Measurements from ENCODE around the gene KLF16.

KLF16 gene

DNA sequence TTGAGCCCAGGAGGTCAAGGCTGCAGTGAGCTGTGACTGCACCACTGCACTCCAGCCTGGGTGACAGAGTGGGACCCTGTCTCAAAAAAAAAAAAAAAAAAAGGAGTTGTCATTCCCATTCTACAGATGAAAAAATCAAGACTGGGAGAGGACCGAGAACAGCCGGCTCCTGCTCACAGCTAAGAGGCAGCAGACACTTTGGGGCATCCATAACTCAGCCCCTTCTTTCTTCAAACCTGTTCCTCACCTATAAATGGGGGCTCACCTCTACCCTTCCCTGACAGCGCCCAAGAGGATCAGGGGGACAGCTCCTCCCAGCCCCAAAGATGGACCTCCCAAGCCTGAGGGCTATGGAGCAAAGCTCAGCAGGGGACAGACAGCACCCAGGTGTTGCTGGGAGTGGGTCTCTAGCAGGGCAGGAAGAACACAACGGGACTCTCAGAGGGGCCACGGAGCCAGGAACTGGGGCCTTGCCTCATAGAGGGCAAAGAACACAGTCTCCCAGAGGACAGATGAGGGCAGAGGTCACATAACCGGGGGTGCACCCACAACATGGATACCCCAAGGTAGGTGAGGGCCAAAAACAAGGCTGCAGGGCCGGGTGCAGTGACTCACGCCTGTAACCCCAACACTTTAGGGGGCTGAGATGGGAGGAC lies 3.4 kb upstream of the KLF16 start:
- DNase-seq = no peak

DNA sequence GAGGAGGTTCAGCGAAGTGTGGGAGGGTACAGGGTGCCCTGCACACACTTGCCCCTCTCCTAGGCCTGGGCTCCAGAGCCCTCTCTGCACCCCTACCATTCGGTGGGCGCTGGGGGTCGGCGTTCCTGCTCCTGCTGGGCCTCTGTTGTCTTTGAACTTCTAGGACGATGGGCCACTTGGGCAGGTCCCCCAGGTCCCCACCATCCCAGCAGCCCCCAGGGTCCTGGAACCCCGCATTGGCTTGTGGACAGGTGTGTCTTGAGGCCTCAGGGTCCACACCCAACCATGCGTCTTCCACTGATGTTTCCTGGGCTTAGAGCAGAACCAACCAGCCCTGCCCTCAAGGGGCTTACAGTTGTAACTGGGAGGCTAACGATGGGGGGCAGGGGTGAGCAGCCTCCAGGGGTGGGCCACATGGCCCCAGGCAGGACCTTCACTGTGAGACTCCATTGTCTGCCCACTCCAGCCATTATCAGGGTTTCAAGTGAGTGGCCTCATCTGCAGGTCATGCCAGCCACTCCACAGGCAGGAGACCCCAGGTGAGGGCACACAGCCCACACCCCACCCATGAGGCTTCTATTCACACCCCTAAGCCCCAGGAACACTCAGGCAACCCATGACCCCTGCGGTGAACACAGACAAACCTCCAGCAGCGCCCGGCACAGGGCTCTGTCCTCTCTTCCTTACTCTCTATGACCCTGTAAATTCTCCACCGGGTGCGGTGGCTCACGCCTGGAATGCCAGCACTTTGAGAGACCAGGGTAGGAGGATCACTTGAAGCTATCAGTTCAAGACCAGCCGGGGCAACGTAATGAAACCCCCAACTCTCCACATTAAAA lies 2.0 kb upstream of the KLF16 start:
- DNase-seq = no peak

DNA sequence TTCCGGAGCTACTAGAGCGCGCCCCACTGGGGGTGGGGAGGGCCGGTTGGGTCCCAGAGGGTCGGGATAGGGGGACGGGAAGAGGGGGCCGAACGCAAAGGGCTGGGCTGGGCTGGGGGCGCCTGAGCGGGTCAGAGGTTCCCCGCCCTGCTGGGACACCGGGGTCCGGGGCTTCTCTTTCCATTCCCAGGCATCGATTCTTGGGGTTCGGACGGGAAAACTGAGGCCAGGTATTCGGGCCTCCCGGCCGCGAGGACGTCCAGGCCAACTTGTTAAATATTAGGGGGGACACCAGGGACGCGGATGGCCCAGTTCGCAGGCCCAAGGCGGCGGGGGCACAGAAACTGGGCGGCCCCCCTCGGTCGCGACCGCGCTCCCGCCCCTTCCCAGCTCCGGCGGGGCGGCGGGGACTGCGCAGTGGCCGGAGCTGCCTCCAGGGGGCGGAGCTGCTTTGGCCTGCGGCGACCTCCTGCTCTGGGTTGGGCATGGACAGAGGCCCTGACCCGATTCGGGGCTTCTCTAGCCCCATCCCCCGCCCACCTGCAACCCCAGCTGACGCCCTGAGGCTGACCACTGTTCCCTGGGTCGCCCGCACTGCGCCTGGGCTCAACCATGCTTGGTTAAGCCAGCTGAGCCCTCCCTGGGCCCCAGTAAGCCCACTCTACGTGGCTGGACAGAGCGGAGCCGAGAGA lies 1.2 kb upstream of the KLF16 start:
- peak; percentile 50 for DNase-seq

- DNase-seq = peak; percentile 88
Measured at GRCh38 chr19:1863638-1864479, 480 bp upstream of the KLF16 start.

DNA sequence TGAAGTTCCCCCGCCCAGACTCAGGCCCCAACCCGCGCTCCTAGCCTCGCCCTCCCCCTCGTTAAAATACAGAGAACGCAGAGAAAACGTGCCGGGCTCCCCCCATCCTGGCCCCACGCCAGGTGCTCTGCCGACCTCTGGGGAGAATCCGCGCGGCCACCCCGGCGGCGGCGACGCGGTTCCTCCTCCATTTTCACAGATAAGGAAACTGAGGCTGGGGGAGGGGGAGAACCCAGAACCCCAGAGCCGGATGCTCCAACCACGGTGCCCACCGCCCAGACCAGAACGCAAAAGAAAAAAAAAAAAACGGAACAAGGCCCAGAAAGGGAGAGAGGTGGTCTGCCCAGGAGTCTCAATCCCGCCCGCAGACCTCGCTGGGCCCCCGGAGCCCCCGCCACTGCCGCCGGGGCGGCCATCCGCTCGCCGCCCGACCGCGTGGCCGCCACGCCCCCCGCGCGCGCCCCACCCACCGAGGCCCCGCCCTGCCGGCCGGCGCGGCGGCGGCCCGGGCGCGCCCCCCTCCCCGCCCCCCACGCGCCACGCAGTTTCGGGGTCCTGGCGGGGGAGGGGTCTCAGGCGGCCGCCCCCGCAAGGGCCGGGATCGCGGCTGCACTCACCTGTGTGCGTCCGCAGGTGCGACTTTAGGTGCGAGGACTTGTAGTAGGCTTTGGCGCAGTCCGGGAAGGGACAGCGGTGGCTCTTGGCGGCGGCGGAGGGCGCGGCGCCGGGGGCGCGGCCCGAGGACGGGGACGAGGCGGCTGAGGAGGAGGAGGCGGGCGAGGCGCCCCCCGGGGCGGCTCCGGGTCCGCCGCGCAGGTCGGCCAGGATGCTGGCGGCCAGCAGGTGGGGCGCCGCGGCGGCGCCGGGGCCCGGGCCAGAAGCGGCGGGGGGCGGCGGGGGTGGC lies 703 bp downstream of the KLF16 start:
- DNase-seq = peak; percentile 59

DNA sequence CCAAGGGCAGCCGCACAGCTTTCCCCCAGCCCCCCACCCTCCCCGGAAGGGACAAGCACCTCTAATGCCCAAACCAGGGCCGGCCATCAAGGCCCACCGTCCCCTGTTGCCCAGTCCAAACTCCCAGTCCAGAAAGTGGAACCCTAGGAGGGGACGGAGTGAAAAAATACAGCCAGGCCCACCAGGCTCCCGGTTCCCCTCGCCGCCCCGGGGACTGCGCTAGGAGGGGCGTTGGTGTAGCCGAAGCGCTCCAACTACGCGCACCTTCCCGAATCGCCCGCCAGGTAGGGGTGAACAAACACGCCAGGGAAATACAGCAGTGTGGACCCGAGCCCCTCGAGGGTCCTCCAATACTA lies 1.3 kb downstream of the KLF16 start:
- DNase-seq = no peak

DNA sequence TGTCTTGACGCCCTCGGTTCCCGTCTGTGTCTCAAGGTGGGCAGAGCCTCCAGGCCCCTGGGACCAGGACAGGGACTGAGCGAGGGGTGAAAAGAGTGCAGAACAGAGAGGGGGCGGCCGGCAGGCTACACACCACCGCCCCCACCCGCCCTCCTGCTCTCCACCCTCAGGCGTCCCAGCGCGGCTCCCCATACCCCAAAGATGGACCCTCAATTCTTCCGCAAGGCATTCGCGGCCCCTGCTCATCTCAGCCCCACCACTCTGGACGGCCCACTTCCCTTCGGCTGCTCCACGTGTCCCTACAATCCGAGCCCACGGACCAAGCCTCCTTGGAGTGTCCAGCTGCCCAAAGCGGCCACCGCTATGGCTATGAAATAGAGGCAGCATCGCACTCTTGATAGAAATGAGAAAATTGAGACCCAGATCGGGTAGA lies 1.8 kb downstream of the KLF16 start:
- DNase-seq = no peak

DNA sequence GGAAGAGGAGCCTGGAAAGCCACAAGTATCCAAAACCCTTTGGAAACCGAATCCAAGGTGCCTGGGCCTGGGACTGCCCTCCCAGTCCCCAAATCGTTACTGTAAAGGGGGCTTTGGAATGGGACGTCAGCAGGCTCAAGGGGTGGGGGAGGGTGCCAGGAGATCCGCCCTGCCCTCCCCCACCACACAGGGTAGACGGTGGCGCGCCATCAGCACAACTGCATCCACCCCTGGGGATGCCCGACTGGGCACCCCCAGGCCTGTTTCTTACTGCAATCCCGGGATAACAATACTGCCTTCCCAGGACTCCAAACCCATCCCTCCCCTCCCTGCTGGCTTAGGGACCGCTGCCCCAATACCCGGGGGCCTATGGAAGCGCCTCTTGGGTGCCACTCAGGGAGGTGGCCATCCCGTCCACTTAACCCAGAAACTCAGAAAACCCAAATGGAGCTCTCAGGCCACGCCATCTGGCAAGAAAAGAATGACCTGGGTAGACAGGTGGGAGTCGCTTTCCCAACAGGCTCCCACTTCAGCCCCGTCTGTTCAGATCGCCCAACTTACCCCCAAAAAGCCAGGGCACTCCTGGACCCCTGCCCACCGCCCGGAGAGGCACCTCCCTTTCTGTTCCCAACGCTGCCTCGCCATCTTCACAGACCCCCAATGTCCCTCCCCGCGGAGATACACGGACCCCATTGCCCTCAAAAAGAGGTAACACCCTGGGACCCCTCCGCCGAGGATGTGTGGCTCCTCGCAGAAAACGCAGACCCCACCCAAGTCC lies 2.4 kb downstream of the KLF16 start:
- no peak for DNase-seq

- peak; percentile 69 for DNase-seq
Measured at GRCh38 chr19:1860042-1860775, 3.2 kb downstream of the KLF16 start.

DNA sequence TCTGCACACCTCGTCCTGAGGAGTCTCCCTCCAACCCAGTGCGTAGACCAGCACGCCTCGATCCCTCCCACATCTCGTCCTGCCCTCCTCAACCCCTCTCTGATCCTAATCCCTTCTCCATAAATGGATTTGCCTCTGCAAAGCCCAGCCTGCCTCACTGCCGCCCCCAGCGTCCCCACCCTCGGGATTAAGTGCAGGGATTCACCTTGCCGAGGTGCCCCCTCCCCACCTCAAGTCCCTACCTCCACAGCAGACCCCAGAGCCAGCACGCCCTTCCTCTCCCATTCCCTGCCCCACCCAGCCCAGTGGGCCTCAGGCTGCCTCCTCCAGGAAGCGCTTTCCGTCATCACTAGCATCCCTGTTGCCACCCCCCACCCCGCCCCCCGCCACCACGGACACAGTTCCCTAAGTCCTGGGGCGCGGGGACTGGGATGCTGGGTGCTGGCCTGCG lies 4.0 kb downstream of the KLF16 start:
- DNase-seq = no peak

- no peak for DNase-seq
Measured at GRCh38 chr19:1858412-1859081, 4.8 kb downstream of the KLF16 start.

DNA sequence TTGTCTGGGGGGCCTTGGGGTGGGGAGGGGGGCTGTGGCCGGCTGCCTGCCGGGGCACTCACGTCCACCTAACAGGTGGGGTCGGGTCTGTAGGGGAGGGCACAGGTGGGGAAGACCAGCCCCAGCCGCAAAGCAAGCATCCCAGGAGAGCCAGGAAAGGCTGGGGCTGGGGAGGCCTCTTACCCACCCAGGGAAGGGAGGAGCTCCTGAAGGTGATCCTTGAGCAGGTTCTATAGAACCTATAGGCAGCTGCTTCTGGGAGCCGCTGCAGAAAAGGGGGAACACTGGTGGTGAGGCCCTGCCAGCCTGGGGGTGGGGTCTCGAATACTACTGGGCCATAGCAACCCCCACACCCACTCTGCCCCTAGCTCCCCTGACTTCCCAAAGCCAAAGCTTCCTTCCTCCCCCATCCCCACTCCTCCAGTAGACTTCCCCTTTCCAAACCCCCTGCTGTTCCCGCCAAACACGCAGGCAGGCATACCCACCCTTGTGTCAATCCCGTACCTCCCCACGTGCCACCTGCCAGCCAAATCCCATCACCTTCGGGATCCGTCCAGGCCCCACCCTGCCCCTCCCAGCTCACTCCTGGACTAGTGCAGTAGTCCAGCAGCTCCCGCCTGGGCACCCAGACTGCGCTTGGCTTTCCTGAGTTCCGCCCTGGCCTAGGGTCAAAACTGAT lies 5.6 kb downstream of the KLF16 start:
- DNase-seq = no peak

DNA sequence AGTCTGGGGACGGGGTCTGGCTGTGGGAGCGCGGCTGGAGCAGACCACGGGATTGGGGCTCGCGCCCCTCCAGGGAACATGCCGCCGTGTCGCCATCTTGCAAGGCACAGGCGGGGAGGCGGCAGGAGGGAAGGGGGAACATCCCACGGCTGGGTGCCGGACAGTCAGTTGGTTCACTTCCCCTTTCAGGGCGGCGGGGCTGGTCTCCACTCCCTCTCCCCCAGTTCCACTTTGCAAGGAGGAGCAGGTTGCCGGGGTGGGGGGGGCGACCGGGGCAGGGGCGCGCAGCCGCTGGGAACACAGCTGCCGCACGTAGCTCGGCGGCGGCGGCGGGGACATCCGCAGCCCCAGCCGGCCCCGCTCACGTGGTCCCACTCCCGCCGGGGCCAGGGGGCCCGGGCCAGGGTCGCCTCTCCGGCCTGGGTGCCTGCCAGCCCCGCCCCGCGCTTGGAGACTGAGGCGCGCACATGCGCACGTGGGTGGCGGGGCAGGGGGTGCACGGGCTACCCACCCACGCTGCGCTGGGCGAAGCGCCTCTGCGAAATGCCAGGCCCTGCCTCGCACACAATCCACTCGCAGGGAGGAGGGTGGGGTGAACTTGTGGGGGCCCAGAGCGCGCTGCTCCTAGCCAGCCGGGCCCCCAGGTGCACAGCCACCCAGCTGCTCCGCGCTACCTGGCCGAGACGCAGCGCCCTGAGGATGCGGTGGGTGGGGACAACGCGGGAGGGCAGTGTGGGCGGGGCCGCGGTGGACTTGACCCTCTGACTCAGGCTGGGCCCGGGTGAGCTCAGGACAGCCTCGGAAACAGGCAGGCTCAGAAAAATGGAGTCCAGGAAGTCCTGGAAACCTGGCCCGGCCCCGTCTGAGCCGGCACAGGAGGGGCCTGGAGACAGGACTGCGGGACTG lies 6.4 kb downstream of the KLF16 start:
- peak; percentile 33 for DNase-seq

- DNase-seq = no peak
Measured at GRCh38 chr19:1856345-1856697, 7.1 kb downstream of the KLF16 start.

DNA sequence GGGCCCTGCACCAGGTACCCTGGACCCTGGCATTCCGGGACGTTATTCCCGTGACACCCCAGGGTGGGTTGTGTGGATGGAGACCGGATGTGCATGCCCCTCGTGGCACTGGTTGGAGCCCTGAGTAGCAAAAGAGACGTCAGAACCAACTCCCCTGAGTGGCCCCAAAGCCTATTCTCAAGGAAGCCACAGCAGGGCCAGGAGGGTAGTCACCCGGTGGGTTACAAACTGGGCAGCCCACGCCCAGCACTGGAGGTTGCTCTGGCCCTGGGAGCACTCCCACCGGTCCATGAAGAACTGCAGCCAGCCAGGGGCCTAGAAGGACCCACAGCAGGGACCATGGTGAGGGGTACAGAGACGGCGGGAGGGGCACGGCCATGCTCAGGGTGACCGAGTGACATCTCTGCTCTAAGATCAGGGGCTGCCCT lies 7.5 kb downstream of the KLF16 start:
- no peak for DNase-seq

DNA sequence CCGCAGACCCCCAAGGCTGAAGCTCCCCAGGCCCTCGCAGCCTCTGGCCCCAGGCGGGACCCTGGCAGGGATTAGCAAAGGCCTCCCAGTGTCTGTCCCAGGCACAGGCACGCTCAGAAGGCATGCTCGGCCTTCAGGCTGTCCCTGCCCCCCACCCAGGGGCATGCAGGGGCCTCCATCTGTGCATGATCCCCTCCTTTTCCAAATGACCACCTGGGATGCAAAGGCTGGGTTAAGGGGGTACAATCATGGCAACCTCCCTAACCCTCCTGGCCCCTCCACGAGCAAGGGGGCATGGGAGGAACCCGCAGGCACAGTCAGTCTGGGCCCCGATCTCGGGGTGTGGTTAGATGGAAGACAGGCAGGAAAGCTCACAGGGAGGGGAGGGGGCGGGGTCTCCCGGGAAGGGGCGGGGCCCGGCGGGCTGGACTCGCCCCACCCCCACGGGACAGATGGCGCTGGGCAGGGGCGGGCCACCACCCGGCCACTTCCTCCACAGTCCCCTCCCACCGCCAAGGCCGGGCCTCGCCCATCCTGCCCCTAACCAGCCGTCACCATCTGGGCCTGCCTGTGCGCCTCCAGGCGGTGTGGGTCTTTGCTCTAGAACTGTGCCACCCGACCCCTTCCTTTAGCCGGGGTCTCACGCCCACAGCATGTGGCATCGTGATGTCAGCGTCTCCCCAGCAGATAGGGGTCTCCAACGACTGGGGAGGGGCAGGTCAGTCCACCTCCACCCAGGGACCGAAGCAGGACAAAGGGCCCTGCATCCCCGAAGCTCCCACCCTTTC lies 8.1 kb downstream of the KLF16 start:
- peak; percentile 74 for DNase-seq

DNA sequence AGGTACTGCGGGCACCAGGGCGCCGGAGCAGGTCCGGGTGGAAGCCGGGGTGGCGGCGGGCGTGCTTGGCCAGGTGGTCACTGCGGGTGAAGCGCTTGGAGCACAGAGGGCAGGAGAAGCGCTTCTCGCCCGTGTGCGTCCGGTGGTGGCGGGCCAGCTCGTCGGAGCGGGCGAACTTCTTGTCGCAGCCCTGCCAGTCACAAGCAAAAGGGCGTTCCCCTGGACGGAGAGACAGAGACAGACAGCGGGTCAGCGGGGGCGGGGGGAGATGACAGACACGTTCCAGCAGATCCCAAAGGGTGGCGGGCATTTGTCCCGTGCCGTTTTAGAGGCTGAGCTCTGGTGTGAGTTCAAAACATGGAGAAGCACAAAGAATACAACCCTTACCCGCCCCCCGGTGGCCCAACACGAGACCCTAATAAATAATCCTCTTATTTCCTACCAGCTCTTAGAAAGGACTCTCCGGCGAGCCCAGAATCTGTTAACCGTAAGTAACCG lies 8.8 kb downstream of the KLF16 start:
- DNase-seq = no peak
